ENCODE measurements around the gene EXOC4. TPM values are rescaled to one million over a fixed set of nuclear protein-coding genes. Genes with fewer than 3 reads are reported as not detected.

The EXOC4 gene
- total RNA-seq, 1 donor from 2014 or later = 67.7 TPM

GRCh38 chr7:133389727-133390126, 136.8 kb downstream of the EXOC4 start:
- H3K27ac Mint-ChIP-seq (ENCODE audit: unreplicated experiment) = no peak overlapping the region
- DNase-seq (ENCODE audit: low spot score) = no peak
- no peaks in the 10 kb centered on the region for H3K4me1 Mint-ChIP-seq (ENCODE audit: low read depth)
- H3K27me3 Mint-ChIP-seq (ENCODE audit: low read depth) = no peaks in the 10 kb centered on the region
- no peak overlapping the region for H3K4me3 Mint-ChIP-seq (ENCODE audit: unreplicated experiment)
- TF ChIP-seq CTCF (IDR thresholded peaks at IDR 0.05) = no peak
- H3K9me3 Mint-ChIP-seq (ENCODE audit: low read depth) = no peaks in the 10 kb centered on the region
- peaks cover 2% of the 10 kb centered on the region for H3K36me3 Mint-ChIP-seq (ENCODE audit: low read depth)

GRCh38 chr7:133391206-133391605, 138.3 kb downstream of the EXOC4 start:
- DNase-seq (ENCODE audit: low spot score) = no peak
- Mint-ChIP-seq H3K9me3 (ENCODE audit: low read depth) (no peaks in the 10 kb centered on the region), H3K4me1 (ENCODE audit: low read depth) (no peaks in the 10 kb centered on the region), H3K36me3 (ENCODE audit: low read depth) (no peaks in the 10 kb centered on the region), H3K27ac (ENCODE audit: unreplicated experiment) (no peak overlapping the region), H3K27me3 (ENCODE audit: low read depth) (no peaks in the 10 kb centered on the region), H3K4me3 (ENCODE audit: unreplicated experiment) (no peak overlapping the region)
- no peak for TF ChIP-seq CTCF (IDR thresholded peaks at IDR 0.05)

- no peak for TF ChIP-seq CTCF (IDR thresholded peaks at IDR 0.05)
- H3K27me3 Mint-ChIP-seq (ENCODE audit: low read depth) = no peaks in the 10 kb centered on the region
- H3K4me1 Mint-ChIP-seq (ENCODE audit: low read depth) = no peaks in the 10 kb centered on the region
- no peaks in the 10 kb centered on the region for H3K36me3 Mint-ChIP-seq (ENCODE audit: low read depth)
- no peak for DNase-seq (ENCODE audit: low spot score)
- no peak overlapping the region for H3K27ac Mint-ChIP-seq (ENCODE audit: unreplicated experiment)
- no peaks in the 10 kb centered on the region for H3K9me3 Mint-ChIP-seq (ENCODE audit: low read depth)
- H3K4me3 Mint-ChIP-seq (ENCODE audit: unreplicated experiment) = no peak overlapping the region
Observed at GRCh38 chr7:133394369-133394768, 141.5 kb downstream of the EXOC4 start.

GRCh38 chr7:133395551-133395950, 142.7 kb downstream of the EXOC4 start:
- no peaks in the 10 kb centered on the region for H3K36me3 Mint-ChIP-seq (ENCODE audit: low read depth)
- H3K4me3 Mint-ChIP-seq (ENCODE audit: unreplicated experiment) = no peak overlapping the region
- H3K4me1 Mint-ChIP-seq (ENCODE audit: low read depth) = peaks cover 2% of the 10 kb centered on the region
- H3K27ac Mint-ChIP-seq (ENCODE audit: unreplicated experiment) = no peak overlapping the region
- no peak for TF ChIP-seq CTCF (IDR thresholded peaks at IDR 0.05)
- no peak for DNase-seq (ENCODE audit: low spot score)
- no peaks in the 10 kb centered on the region for H3K27me3 Mint-ChIP-seq (ENCODE audit: low read depth)
- H3K9me3 Mint-ChIP-seq (ENCODE audit: low read depth) = no peaks in the 10 kb centered on the region

GRCh38 chr7:133398506-133398905, 145.6 kb downstream of the EXOC4 start:
- H3K27ac Mint-ChIP-seq (ENCODE audit: unreplicated experiment) = no peak overlapping the region
- H3K9me3 Mint-ChIP-seq (ENCODE audit: low read depth) = no peaks in the 10 kb centered on the region
- no peaks in the 10 kb centered on the region for H3K27me3 Mint-ChIP-seq (ENCODE audit: low read depth)
- no peak overlapping the region for H3K4me3 Mint-ChIP-seq (ENCODE audit: unreplicated experiment)
- no peak for DNase-seq (ENCODE audit: low spot score)
- H3K36me3 Mint-ChIP-seq (ENCODE audit: low read depth) = no peaks in the 10 kb centered on the region
- peaks cover 17% of the 10 kb centered on the region for H3K4me1 Mint-ChIP-seq (ENCODE audit: low read depth)
- TF ChIP-seq CTCF (IDR thresholded peaks at IDR 0.05) = no peak

Data from chondrocyte (in vitro differentiated cells).